IgD-negative memory B cell (primary cell): ENCODE results near the gene STYX. TPM values are rescaled to one million over a fixed set of nuclear protein-coding genes. Genes with fewer than 3 reads are reported as not detected.

Experiments used
- polyA plus RNA-seq: library from polyadenylated mRNA; unstranded; fragments of 300-500 nt; fragmentation: Illumina TruSeq; gene quantifications from one replicate; pipeline ENCODE4 v1.2.3, GENCODE V29; 2021

The STYX gene
- polyA plus RNA-seq, 1 donor from 2014 or later: 14.1 TPM

Other genes with a start within 250 kb of the STYX start
- 0.71 TPM for gene TXNDC16, start 177.7 kb upstream of the STYX start, polyA plus RNA-seq
- gene GPR137C, start 177.3 kb upstream of the STYX start, polyA plus RNA-seq: not detected
- 23.6 TPM for gene ERO1A, start 34.6 kb upstream of the STYX start, polyA plus RNA-seq
- 56.2 TPM for gene PSMC6, start 23.0 kb upstream of the STYX start, polyA plus RNA-seq
- 12.6 TPM for gene GNPNAT1, start 61.4 kb downstream of the STYX start, polyA plus RNA-seq
- not detected for gene FERMT2, start 220.9 kb downstream of the STYX start, polyA plus RNA-seq